GM12878 (cell line): ENCODE measurements around the gene SAFB. TPM values are rescaled to one million over a fixed set of nuclear protein-coding genes. Genes with fewer than 3 reads are reported as not detected.

ENCODE experiments used
- ATAC-seq: fragments of 200-7000 bp; cut with Tn5 transposase; 3 replicates; pipeline ENCODE4 v1.9.1; 2020; ENCODE audit warnings: mild to moderate bottlenecking, moderate library complexity
- BruUV-seq: library from RNA; stranded (reverse); fragments of 400-500 nt; replicated peaks from 2 replicates; lab custom pipeline; 2021; lab: Mats Ljungman, UMichigan
- CTCF ChIA-PET: fragments of 300-600 bp; sonication (Branson Sonifier 250); formaldehyde crosslinking; extraction: SDS; loops from one replicate; lab custom pipeline; 2021; ENCODE audit warnings: inconsistent platforms; lab: Yijun Ruan, JAX
- POLR2A ChIA-PET: fragments of 350-600 bp; formaldehyde crosslinking; extraction: SDS; loops from one replicate; lab custom pipeline; 2021; ENCODE audit warnings: inconsistent platforms; lab: Charles Lee
- RAD21 ChIA-PET: fragments of 300-600 bp; sonication (Branson Sonifier 250); formaldehyde crosslinking; loops from one replicate; lab custom pipeline; 2023; ENCODE audit warnings: antibody characterized with exemption; ENCODE audit not compliant: unreplicated experiment; lab: Charles Lee
- SMC1A ChIA-PET: fragments of 300-600 bp; sonication (Branson Sonifier 250); formaldehyde crosslinking; loops from one replicate; lab custom pipeline; 2023; ENCODE audit not compliant: unreplicated experiment, uncharacterized antibody; lab: Charles Lee
- DNase-seq: peaks from one replicate; pipeline ENCODE4 v3.0.0-alpha.2; 2011; ENCODE audit warnings: low read depth, low spot score
- FAIRE-seq: peaks from 3 replicates; lab custom pipeline; 2011; peaks lifted over from hg19 to GRCh38; lab: Jason Lieb, UNC
- H2AFZ ChIP-seq: 2 replicates; pipeline ENCODE4 v1.6.0; 2011; ENCODE audit warnings: low read depth, low read length, control low read depth; ENCODE audit not compliant: control insufficient read depth
- H3K27ac ChIP-seq: 2 replicates; pipeline ENCODE4 v1.5.1; 2011; ENCODE audit warnings: control low read depth; ENCODE audit not compliant: control insufficient read depth, insufficient read depth
- H3K27me3 ChIP-seq, 2 experiments: replicated peaks in 1 of 2; 2 replicates each; pipeline versions ENCODE4 v1.6.0 to v1.6.1; 2011; ENCODE audit warnings: low read length in 1 of 2; ENCODE audit not compliant: control insufficient read depth in 2 of 2, insufficient read depth in 2 of 2
- H3K36me3 ChIP-seq, 2 experiments: 2 replicates each; pipeline ENCODE4 v1.5.1; 2011; ENCODE audit warnings: low read length in 1 of 2; ENCODE audit not compliant: control insufficient read depth in 2 of 2, insufficient read depth in 2 of 2
- H3K4me1 ChIP-seq: 2 replicates; pipeline ENCODE4 v1.6.1; 2011; ENCODE audit warnings: mild to moderate bottlenecking, low read length, moderate library complexity, mixed read lengths; ENCODE audit not compliant: control insufficient read depth, insufficient read depth
- H3K4me2 ChIP-seq: 2 replicates; pipeline ENCODE4 v1.6.0; 2011; ENCODE audit warnings: control low read depth; ENCODE audit not compliant: control insufficient read depth, insufficient read depth
- H3K4me3 ChIP-seq: fragments of 200-600 bp; sonication (generic); 2 replicates; pipeline ENCODE4 v1.5.1; 2016
- H3K79me2 ChIP-seq: 2 replicates; pipeline ENCODE4 v1.6.0; 2011; ENCODE audit warnings: low read length; ENCODE audit not compliant: control insufficient read depth, insufficient read depth
- H3K9ac ChIP-seq: 2 replicates; pipeline ENCODE4 v1.8.0; 2011; ENCODE audit warnings: low read length, control low read depth, mixed read lengths; ENCODE audit not compliant: control insufficient read depth, insufficient read depth
- H3K9me3 ChIP-seq: replicated peaks from 3 replicates; pipeline ENCODE4 v1.5.1; 2011; ENCODE audit warnings: mild to moderate bottlenecking, low read length; ENCODE audit not compliant: control insufficient read depth, insufficient read depth
- H4K20me1 ChIP-seq: 2 replicates; pipeline ENCODE4 v1.6.0; 2011; ENCODE audit not compliant: control insufficient read depth, insufficient read depth
- ATF7 ChIP-seq: fragments of 450-650 bp; IDR thresholded peaks from 2 replicates; pipeline ENCODE4 v1.6.1; 2016; ENCODE audit warnings: low read depth, mild to moderate bottlenecking
- CBFB ChIP-seq: IDR thresholded peaks from 2 replicates; pipeline ENCODE4 v1.6.1; 2016; ENCODE audit warnings: antibody characterized with exemption, low read depth
- CBX3 ChIP-seq: fragments of 200-600 bp; sonication (generic); IDR thresholded peaks from 2 replicates; pipeline ENCODE4 v1.6.1; 2016; ENCODE audit warnings: low read depth, borderline replicate concordance
- JUND ChIP-seq: IDR thresholded peaks from 2 replicates; pipeline ENCODE4 v1.6.1; 2012; ENCODE audit warnings: low read depth, mild to moderate bottlenecking, low read length, improper control_type of control experiment, moderate library complexity
- MXI1 ChIP-seq: fragments of 150-350 bp; IDR thresholded peaks from 2 replicates; pipeline ENCODE4 v1.6.1; 2011; ENCODE audit warnings: low read depth, mild to moderate bottlenecking, inconsistent platforms, low read length, improper control_type of control experiment
- NFIC ChIP-seq: IDR thresholded peaks from 2 replicates; pipeline ENCODE4 v1.6.1; 2012; ENCODE audit warnings: low read depth, mild to moderate bottlenecking, inconsistent platforms, low read length, moderate library complexity
- RAD21 ChIP-seq: IDR thresholded peaks from 2 replicates; pipeline ENCODE4 v1.6.1; 2011; ENCODE audit warnings: mild to moderate bottlenecking, low read depth, low read length, moderate library complexity; ENCODE audit not compliant: insufficient read depth
- SIN3A ChIP-seq: IDR thresholded peaks from 2 replicates; pipeline ENCODE4 v1.6.1; 2012; ENCODE audit warnings: low read depth, low read length, improper control_type of control experiment
- SP1 ChIP-seq: IDR thresholded peaks from one replicate; pipeline ENCODE4 v1.6.1; 2011; ENCODE audit warnings: low read depth, low read length
- SUZ12 ChIP-seq: fragments of 200-600 bp; sonication (generic); IDR thresholded peaks from one replicate; pipeline ENCODE4 v1.6.1; 2018; ENCODE audit warnings: antibody characterized with exemption, mild to moderate bottlenecking; ENCODE audit not compliant: unreplicated experiment
- WGBS: methylation state at CpG from one replicate; pipeline ENCODE4 v1.1.6; 2016; ENCODE audit warnings: low lambda C conversion rate; ENCODE audit not compliant: insufficient replicate concordance, insufficient coverage; ENCODE audit errors: missing lambda C conversion rate; 5-methylcytosine and 5-hydroxymethylcytosine counted together
- in situ Hi-C: fragments of 300-500 bp; cut with MboI; formaldehyde crosslinking; loops from 9 replicates; pipeline ENCODE4 v1.14.3; 2018; ENCODE audit warnings: mixed read lengths
- intact Hi-C: fragments of 100-400 bp; cut with micrococcal nuclease; formaldehyde crosslinking; loops from one replicate; pipeline ENCODE4 v1.14.2; 2022; ENCODE audit not compliant: unreplicated experiment
- polyA plus RNA-seq, 11 experiments: library from polyadenylated mRNA; depleted of rRNA in 4 of 11; unstranded in 6 of 11; stranded (reverse) in 5 of 11; fragments of >200 nt; fragmentation: Nextera tagmentation in 4 of 11; fragmentation: Illumina TruSeq in 1 of 11; extraction: Ambion mirVana in 4 of 11; extraction: Trizol in 1 of 11; gene quantifications; 1 replicate in 1 of 11; 2 replicates in 10 of 11; pipeline versions ENCODE4 v1.2.1 to v1.2.3, GENCODE V29; 2011 to 2016; ENCODE audit warnings: inconsistent platforms in 2 of 11, missing spikeins in 2 of 11, low read depth in 1 of 11
- total RNA-seq, 4 experiments: library from RNA; depleted of rRNA in 3 of 4; stranded (reverse); fragments of >200 nt in 3 of 4; fragmentation: Illumina TruSeq in 1 of 4; extraction: Trizol in 1 of 4; gene quantifications; 2 replicates each; pipeline versions ENCODE4 v1.2.1 to v1.2.3, GENCODE V29; 2013 to 2021
- TF ChIP-seq, protein P1 (sequence below): fragments of 450-650 bp; conservative IDR thresholded peaks from 2 replicates; pipeline ENCODE4 v1.6.1; 2017; ENCODE audit warnings: mild to moderate bottlenecking, moderate library complexity

Gene SAFB
- total and polyA plus RNA-seq, 10 of the 15 experiments (the other 5 are each of a cell fraction or from before 2014, with no cell fraction given): 1.6 to 131 (median 61.2) TPM

DNA sequence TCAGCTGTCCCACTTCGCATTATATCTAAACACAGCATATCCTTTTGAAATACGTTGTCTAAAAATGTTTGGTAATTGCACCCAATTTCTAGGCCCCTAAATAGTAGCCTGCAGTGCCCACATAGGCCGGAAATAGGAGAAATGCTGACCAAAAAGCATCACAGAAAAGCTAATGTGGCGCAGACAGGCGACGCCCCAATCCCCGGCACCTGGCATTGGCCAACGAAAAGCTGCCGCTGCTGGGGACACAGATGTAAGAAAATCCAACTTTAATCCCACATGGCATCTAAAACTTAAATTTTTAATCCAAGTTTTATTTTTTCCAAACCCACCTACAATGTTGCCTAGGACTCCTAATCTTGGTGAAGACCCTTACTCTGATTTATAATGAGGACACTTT lies 4.3 kb upstream of the SAFB start:
- Histone ChIP-seq H3K9me3 (no peaks in the 10 kb centered on the region), H3K4me3 (0 out of 2 replicates have a peak overlapping the region, but pooled peaks have one; percentile 27), H3K4me1 (no peaks in the 10 kb centered on the region), H2AFZ (no peak overlapping the region), H3K27me3 (no peaks in the 10 kb centered on the region), H3K79me2 (peaks cover 61% of the 10 kb centered on the region), H4K20me1 (no peaks in the 10 kb centered on the region), H3K9ac (no peak overlapping the region), H3K27ac (no peak overlapping the region), H3K36me3 (peaks cover 9 to 32% of the 10 kb centered on the region in 2 experiments), H3K4me2 (peak overlapping the region; percentile 50; the same call in 1 of the 2 replicates)
- no peak for ATAC-seq
- SMC1A ChIA-PET: interaction anchor here (0.7 to 1.3 kb wide), 3 partner anchors 9 to 36 kb away, joined by 3 read pairs; no protein-coding TSS in a partner anchor
- RAD21 ChIA-PET: interaction anchor here (0.6 kb wide), 1 partner anchor 1124 kb away, joined by 3 read pairs; no protein-coding TSS in a partner anchor
- DNase-seq: no peak
- 93% methylated on average over 9 of the region's 9 CpGs for WGBS
- CTCF ChIA-PET: interaction anchor here (1.2 to 4.7 kb wide), 3 partner anchors 14 to 71 kb away, joined by 4 to 35 read pairs (median 5); partner anchors contain the start of gene RPL36
- POLR2A ChIA-PET: interaction anchor here (1.0 kb wide), 1 partner anchor 42 kb away, joined by 3 read pairs; no protein-coding TSS in a partner anchor
- intact Hi-C loops (no loop called here), in situ Hi-C loops (no loop called here)
- TF ChIP-seq RAD21: no peak
- no peak for TF ChIP-seq MXI1
- no peak for FAIRE-seq
- BruUV-seq: no TSS peak

DNA sequence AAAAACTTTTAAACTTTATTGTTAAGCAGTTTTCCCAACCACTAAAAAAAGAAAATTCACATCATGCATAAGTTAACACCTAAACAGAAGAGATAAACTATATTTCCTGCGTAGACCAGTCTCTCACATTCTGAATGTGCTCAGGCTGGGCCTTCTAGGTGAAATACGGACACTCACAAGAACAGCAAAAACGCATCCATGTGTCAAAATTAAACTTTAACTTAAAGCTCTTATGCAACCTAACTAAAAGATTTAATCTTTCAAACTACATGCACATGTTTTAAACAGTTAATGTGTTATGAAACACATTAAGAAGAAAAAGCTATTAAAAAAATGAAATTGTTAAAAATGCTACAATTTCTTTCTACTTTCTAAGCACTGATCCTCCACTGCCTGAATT lies 2.9 kb upstream of the SAFB start:
- intact Hi-C loops (loop anchor here (5.0 kb wide), 1 partner anchor 67 kb away; no protein-coding TSS in a partner anchor), in situ Hi-C loops (no loop called here)
- FAIRE-seq (peak; percentile 41), DNase-seq (no peak), ATAC-seq (no peak)
- no TSS peak for BruUV-seq
- ChIA-PET CTCF (interaction anchor here (0.9 to 4.7 kb wide), 5 partner anchors 14 to 100 kb away, joined by 3 to 35 read pairs (median 4); partner anchors contain the start of genes CATSPERD, LONP1 and RPL36), RAD21 (interaction anchor here (3.7 kb wide), 1 partner anchor 67 kb away, joined by 12 read pairs; no protein-coding TSS in a partner anchor), POLR2A (interaction anchor here (1.0 to 1.2 kb wide), 3 partner anchors 9 to 67 kb away, joined by 3 read pairs; no protein-coding TSS in a partner anchor), SMC1A (interaction anchor here (0.6 to 1.9 kb wide), 5 partner anchors 9 to 257 kb away, joined by 3 to 5 read pairs (median 3); no protein-coding TSS in a partner anchor)
- H3K4me3 ChIP-seq: peak overlapping the region; percentile 97; the same call in 1 of the 2 replicates
- H3K27me3 ChIP-seq: no peaks in the 10 kb centered on the region
- no peaks in the 10 kb centered on the region for H3K9me3 ChIP-seq
- TF ChIP-seq, protein P1, sequence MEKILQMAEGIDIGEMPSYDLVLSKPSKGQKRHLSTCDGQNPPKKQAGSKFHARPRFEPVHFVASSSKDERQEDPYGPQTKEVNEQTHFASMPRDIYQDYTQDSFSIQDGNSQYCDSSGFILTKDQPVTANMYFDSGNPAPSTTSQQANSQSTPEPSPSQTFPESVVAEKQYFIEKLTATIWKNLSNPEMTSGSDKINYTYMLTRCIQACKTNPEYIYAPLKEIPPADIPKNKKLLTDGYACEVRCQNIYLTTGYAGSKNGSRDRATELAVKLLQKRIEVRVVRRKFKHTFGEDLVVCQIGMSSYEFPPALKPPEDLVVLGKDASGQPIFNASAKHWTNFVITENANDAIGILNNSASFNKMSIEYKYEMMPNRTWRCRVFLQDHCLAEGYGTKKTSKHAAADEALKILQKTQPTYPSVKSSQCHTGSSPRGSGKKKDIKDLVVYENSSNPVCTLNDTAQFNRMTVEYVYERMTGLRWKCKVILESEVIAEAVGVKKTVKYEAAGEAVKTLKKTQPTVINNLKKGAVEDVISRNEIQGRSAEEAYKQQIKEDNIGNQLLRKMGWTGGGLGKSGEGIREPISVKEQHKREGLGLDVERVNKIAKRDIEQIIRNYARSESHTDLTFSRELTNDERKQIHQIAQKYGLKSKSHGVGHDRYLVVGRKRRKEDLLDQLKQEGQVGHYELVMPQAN: no peak
- TF ChIP-seq SUZ12: no peak
- TF ChIP-seq NFIC: no peak
- no peak for TF ChIP-seq ATF7
- TF ChIP-seq CBX3: no peak
- TF ChIP-seq SP1: no peak
- TF ChIP-seq SIN3A: no peak
- TF ChIP-seq JUND: no peak
- TF ChIP-seq CBFB: no peak
- peak overlapping the region; percentile 71 for H3K4me2 ChIP-seq
- no peaks in the 10 kb centered on the region for H3K4me1 ChIP-seq
- no peak overlapping the region for H2AFZ ChIP-seq
- peaks cover 75% of the 10 kb centered on the region for H3K79me2 ChIP-seq
- WGBS: 69% methylated on average over 3 of the region's 3 CpGs
- no peaks in the 10 kb centered on the region for H4K20me1 ChIP-seq
- 0 out of 2 replicates have a peak overlapping the region, but pooled peaks have one; percentile 10 for H3K9ac ChIP-seq
- H3K27ac ChIP-seq: no peak overlapping the region
- peaks cover 7 to 25% of the 10 kb centered on the region in 2 experiments for H3K36me3 ChIP-seq
